Sigmoid colon (tissue), 4 donors: Measurements from ENCODE around the gene KCNJ3.

ENCODE experiments used
- EP300 ChIP-seq, 4 donors: sonication (generic); formaldehyde crosslinking; IDR thresholded peaks; one replicate each; pipeline ENCODE4 v1.6.1; 2017; ENCODE audit warnings: antibody characterized with exemption in 4 of 4
- POLR2A ChIP-seq, 2 donors: fragments of 450-650 bp; IDR thresholded peaks; one replicate each; pipeline ENCODE4 v1.6.1; 2016; ENCODE audit warnings: antibody characterized with exemption in 2 of 2, mild to moderate bottlenecking in 2 of 2, moderate library complexity in 2 of 2
- POLR2AphosphoS5 ChIP-seq, 4 donors: sonication (generic); formaldehyde crosslinking; IDR thresholded peaks; one replicate each; pipeline ENCODE4 v1.6.1; 2017; ENCODE audit warnings: antibody characterized with exemption in 4 of 4
- TF ChIP-seq, protein P1 (sequence below), 4 experiments: fragments of 450-650 bp in 3 of 4; fragments of 200-600 bp in 1 of 4; IDR thresholded peaks; one replicate each; pipeline ENCODE4 v1.5.1; 2016 to 2019; ENCODE audit warnings: antibody characterized with exemption in 4 of 4, mild to moderate bottlenecking in 3 of 4, moderate library complexity in 2 of 4

DNA sequence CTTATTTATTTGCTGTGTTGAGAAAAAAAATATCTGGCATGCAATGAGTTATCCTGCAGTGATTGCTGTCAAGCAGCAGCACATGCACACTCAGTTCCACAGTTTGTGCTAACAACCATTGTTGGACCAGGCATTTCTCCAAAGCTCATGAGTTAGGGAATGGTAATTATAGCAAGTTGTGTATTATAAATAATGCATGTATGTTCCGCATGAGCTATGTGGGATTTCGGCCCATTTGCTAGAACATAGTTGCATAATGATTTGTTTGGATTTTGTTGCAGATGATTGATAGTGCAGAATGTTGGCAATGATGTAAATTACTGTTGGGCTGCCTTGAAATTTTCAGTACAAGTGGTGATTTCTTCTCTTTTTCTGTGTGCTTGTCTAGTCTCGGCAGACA lies 10.7 kb downstream of the KCNJ3 start:
- TF ChIP-seq, protein P1, sequence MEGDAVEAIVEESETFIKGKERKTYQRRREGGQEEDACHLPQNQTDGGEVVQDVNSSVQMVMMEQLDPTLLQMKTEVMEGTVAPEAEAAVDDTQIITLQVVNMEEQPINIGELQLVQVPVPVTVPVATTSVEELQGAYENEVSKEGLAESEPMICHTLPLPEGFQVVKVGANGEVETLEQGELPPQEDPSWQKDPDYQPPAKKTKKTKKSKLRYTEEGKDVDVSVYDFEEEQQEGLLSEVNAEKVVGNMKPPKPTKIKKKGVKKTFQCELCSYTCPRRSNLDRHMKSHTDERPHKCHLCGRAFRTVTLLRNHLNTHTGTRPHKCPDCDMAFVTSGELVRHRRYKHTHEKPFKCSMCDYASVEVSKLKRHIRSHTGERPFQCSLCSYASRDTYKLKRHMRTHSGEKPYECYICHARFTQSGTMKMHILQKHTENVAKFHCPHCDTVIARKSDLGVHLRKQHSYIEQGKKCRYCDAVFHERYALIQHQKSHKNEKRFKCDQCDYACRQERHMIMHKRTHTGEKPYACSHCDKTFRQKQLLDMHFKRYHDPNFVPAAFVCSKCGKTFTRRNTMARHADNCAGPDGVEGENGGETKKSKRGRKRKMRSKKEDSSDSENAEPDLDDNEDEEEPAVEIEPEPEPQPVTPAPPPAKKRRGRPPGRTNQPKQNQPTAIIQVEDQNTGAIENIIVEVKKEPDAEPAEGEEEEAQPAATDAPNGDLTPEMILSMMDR (IDR thresholded peaks at IDR 0.05) = no peak
- no peak for TF ChIP-seq POLR2A (IDR thresholded peaks at IDR 0.05)
- TF ChIP-seq EP300 (IDR thresholded peaks at IDR 0.05) = no peak
- TF ChIP-seq POLR2AphosphoS5 (IDR thresholded peaks at IDR 0.05) = no peak
